ENCODE measurements around the gene MCF2L2. TPM values are rescaled to one million over a fixed set of nuclear protein-coding genes. Genes with fewer than 3 reads are reported as not detected.

The MCF2L2 gene
- total RNA-seq, 3 donors from 2014 or later (not counting 1 experiment from before 2014, with no cell fraction given): 2.2 to 4.9 (median 2.7) TPM

DNA sequence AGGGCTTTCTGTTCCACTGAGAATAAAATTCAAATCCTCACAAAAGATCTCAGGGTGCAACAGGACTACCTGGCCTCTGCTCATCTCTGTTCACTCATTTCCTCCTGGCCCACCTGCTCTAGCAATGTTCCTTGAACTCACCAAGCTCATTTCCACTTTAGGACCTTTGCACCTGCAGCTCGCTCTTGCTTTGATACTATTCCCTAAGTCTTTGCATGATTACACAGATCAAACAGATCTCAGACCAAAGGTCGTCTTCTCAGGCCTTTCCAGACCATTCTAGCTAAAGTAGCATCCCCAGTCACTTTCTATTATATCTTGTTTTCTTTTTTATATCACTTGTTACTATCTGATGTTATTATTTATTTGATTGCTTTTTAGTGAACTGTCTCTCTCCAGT lies 120.7 kb downstream of the MCF2L2 start:
- DNase-seq: no peak
- H3K4me3 ChIP-seq (ENCODE audit: low read length): no peak overlapping the region
- Mint-ChIP-seq H3K27me3 (ENCODE audit: low read depth in 2 of 2) (peaks cover 0 to 5% of the 10 kb centered on the region in 2 donors), H3K36me3 (no peaks in the 10 kb centered on the region), H3K4me1 (peaks cover 15 to 18% of the 10 kb centered on the region in 2 donors), H3K27ac (peak overlapping the region in 1 of 2 donors; percentile 78), H3K4me3 (no peak overlapping the region), H3K9me3 (no peaks in the 10 kb centered on the region)
- intact Hi-C loops (cut with micrococcal nuclease): loop anchor here (2.0 to 5.0 kb wide), 2 partner anchors 21 to 55 kb away; partner anchors contain the start of gene B3GNT5
- H3K27me3 ChIP-seq (ENCODE audit: control insufficient read depth, insufficient read depth, low read length): no peaks in the 10 kb centered on the region
- TF ChIP-seq, protein P1, sequence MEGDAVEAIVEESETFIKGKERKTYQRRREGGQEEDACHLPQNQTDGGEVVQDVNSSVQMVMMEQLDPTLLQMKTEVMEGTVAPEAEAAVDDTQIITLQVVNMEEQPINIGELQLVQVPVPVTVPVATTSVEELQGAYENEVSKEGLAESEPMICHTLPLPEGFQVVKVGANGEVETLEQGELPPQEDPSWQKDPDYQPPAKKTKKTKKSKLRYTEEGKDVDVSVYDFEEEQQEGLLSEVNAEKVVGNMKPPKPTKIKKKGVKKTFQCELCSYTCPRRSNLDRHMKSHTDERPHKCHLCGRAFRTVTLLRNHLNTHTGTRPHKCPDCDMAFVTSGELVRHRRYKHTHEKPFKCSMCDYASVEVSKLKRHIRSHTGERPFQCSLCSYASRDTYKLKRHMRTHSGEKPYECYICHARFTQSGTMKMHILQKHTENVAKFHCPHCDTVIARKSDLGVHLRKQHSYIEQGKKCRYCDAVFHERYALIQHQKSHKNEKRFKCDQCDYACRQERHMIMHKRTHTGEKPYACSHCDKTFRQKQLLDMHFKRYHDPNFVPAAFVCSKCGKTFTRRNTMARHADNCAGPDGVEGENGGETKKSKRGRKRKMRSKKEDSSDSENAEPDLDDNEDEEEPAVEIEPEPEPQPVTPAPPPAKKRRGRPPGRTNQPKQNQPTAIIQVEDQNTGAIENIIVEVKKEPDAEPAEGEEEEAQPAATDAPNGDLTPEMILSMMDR (IDR thresholded peaks at IDR 0.05): no peak
- H3K4me1 ChIP-seq (ENCODE audit: control insufficient read depth, insufficient read depth, low read length): peaks cover 7% of the 10 kb centered on the region
- no peak overlapping the region for H3K27ac ChIP-seq (ENCODE audit: low read length)
- no peaks in the 10 kb centered on the region for H3K36me3 ChIP-seq (ENCODE audit: control insufficient read depth, insufficient read depth, low read length)
- no peaks in the 10 kb centered on the region for H3K9me3 ChIP-seq (ENCODE audit: control insufficient read depth, insufficient read depth, low read length)
- no peak for ATAC-seq
- WGBS (ENCODE audit: insufficient coverage): 88% methylated on average over 2 of the region's 2 CpGs

- H3K36me3 ChIP-seq (ENCODE audit: control insufficient read depth, insufficient read depth, low read length): no peaks in the 10 kb centered on the region
- H3K27me3 ChIP-seq (ENCODE audit: control insufficient read depth, insufficient read depth, low read length): no peaks in the 10 kb centered on the region
- WGBS (ENCODE audit: insufficient coverage): 30% methylated on average over 9 of the region's 9 CpGs
- H3K4me3 ChIP-seq (ENCODE audit: low read length): no peak overlapping the region
- peaks cover 7% of the 10 kb centered on the region for H3K4me1 ChIP-seq (ENCODE audit: control insufficient read depth, insufficient read depth, low read length)
- no peak overlapping the region for H3K4me3 Mint-ChIP-seq
- no peaks in the 10 kb centered on the region for H3K9me3 Mint-ChIP-seq
- peaks cover 0 to 5% of the 10 kb centered on the region in 2 donors for H3K27me3 Mint-ChIP-seq (ENCODE audit: low read depth in 2 of 2)
- DNase-seq (peak; percentile 23 to 41), ATAC-seq (peak; percentile 93 to 96 (median 96))
- H3K27ac ChIP-seq (ENCODE audit: low read length): no peak overlapping the region
- peaks cover 18 to 19% of the 10 kb centered on the region in 2 donors for H3K4me1 Mint-ChIP-seq
- intact Hi-C loops (cut with micrococcal nuclease): loop anchor here (2.0 to 5.0 kb wide), 2 partner anchors 20 to 55 kb away; partner anchors contain the start of gene B3GNT5
- TF ChIP-seq, protein P1 (IDR thresholded peaks at IDR 0.05): no peak
- no peaks in the 10 kb centered on the region for H3K9me3 ChIP-seq (ENCODE audit: control insufficient read depth, insufficient read depth, low read length)
- H3K27ac Mint-ChIP-seq: peak overlapping the region; percentile 67 to 78
- no peaks in the 10 kb centered on the region for H3K36me3 Mint-ChIP-seq
Observed at GRCh38 chr3:183306798-183307671, 121.4 kb downstream of the MCF2L2 start.

GRCh38 chr3:183303690-183304089 lies 124.7 kb downstream of the MCF2L2 start:
- Mint-ChIP-seq H3K4me1 (peaks cover 24 to 28% of the 10 kb centered on the region in 2 donors), H3K9me3 (no peaks in the 10 kb centered on the region), H3K27ac (peak overlapping the region in 1 of 2 donors; percentile 29), H3K4me3 (no peak overlapping the region), H3K36me3 (no peaks in the 10 kb centered on the region), H3K27me3 (ENCODE audit: low read depth in 2 of 2) (peaks cover 0 to 5% of the 10 kb centered on the region in 2 donors)
- TF ChIP-seq, protein P1 (IDR thresholded peaks at IDR 0.05): no peak
- DNase-seq: no peak
- H3K4me1 ChIP-seq (ENCODE audit: control insufficient read depth, insufficient read depth, low read length): peaks cover 7% of the 10 kb centered on the region
- ATAC-seq: no peak
- intact Hi-C loops (cut with micrococcal nuclease): no loop called here
- H3K4me3 ChIP-seq (ENCODE audit: low read length): no peak overlapping the region
- no peaks in the 10 kb centered on the region for H3K36me3 ChIP-seq (ENCODE audit: control insufficient read depth, insufficient read depth, low read length)
- H3K27me3 ChIP-seq (ENCODE audit: control insufficient read depth, insufficient read depth, low read length): no peaks in the 10 kb centered on the region
- no peak overlapping the region for H3K27ac ChIP-seq (ENCODE audit: low read length)
- 79% methylated on average over 2 of the region's 2 CpGs for WGBS (ENCODE audit: insufficient coverage)
- H3K9me3 ChIP-seq (ENCODE audit: control insufficient read depth, insufficient read depth, low read length): no peaks in the 10 kb centered on the region

All from natural killer cell (primary cell).